ENCODE measurements around the gene YJU2. TPM values are rescaled to one million over a fixed set of nuclear protein-coding genes. Genes with fewer than 3 reads are reported as not detected.

Gene YJU2
- total RNA-seq, 4 donors from 2014 or later = 23.4 to 33.6 (median 28.3) TPM

DNA sequence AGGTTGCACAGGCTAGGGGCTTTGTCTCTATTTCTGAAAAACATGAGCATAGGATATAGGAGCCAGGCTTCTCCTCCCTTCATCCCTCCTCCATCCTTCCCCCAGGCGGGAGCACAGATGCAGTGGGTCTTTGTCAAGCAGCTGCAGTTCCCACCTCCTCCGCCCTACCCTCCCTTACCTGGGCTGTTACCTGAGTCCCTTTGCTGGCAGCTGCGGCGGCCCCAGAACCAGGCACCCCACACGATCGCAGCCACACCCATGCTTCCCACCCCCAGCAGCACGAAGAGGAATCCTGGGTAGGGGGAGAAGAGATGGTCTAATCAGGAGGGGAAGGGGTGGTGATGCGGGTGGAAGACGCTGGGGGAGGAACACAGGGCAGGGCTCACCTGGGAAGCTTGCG lies 47.5 kb downstream of the YJU2 start:
- DNase-seq (ENCODE audit: low spot score in 2 of 2) = no peak
- intact Hi-C loops (cut with DNase I; ENCODE audit: low total_unique reads) = no loop called here
- WGBS, 2 donors = 46 to 47% methylated on average over 10 of the region's 10 CpGs
- H3K4me3 ChIP-seq (ENCODE audit: low read depth, poor library complexity, severe bottlenecking) = no peak overlapping the region
- TF ChIP-seq, protein P1, sequence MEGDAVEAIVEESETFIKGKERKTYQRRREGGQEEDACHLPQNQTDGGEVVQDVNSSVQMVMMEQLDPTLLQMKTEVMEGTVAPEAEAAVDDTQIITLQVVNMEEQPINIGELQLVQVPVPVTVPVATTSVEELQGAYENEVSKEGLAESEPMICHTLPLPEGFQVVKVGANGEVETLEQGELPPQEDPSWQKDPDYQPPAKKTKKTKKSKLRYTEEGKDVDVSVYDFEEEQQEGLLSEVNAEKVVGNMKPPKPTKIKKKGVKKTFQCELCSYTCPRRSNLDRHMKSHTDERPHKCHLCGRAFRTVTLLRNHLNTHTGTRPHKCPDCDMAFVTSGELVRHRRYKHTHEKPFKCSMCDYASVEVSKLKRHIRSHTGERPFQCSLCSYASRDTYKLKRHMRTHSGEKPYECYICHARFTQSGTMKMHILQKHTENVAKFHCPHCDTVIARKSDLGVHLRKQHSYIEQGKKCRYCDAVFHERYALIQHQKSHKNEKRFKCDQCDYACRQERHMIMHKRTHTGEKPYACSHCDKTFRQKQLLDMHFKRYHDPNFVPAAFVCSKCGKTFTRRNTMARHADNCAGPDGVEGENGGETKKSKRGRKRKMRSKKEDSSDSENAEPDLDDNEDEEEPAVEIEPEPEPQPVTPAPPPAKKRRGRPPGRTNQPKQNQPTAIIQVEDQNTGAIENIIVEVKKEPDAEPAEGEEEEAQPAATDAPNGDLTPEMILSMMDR (IDR thresholded peaks at IDR 0.05) = no peak
- no peak for TF ChIP-seq POLR2A (IDR thresholded peaks at IDR 0.05)

DNA sequence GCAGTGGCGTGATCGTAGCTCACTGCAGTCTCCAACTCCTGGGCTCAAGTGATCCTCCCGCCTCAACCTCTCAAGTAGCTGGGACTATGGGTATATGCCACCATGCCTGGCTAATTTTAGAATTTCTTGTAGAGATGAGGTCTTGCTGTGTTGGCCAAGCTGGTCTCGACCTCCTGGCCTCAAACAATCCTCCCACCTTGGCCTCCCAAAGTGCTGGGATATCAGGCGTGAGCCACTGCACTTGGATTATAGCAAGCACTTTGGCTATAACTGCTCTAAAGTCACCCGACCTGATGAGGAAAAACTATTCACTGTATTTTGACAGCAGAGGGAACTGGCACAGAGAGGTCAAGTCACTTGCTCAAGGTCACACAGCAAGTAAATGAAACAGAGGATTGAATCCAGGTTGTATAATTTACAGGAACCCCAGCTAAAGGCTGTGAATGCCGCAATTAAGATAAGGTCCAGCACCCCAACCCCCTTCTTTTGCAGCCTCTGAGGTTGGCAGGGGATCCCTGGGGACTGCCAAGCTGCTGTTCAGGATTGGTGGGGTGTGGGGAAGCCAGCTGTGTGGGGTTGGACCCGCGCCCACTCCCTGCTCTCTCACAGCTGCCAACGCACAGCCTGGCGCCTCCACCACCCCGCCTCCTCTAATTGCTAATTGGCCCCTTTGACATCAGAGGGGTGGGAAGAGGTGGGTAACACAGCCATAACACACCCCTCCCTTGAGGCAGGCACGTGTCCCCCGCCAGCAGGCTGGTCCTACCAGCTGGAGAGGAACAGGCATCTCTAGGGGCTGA lies 49.3 kb downstream of the YJU2 start:
- no peak for DNase-seq (ENCODE audit: low spot score in 2 of 2)
- 30 to 46% methylated on average over 14 of the region's 14 CpGs for WGBS, 2 donors
- intact Hi-C loops (cut with DNase I; ENCODE audit: low total_unique reads) = no loop called here

DNA sequence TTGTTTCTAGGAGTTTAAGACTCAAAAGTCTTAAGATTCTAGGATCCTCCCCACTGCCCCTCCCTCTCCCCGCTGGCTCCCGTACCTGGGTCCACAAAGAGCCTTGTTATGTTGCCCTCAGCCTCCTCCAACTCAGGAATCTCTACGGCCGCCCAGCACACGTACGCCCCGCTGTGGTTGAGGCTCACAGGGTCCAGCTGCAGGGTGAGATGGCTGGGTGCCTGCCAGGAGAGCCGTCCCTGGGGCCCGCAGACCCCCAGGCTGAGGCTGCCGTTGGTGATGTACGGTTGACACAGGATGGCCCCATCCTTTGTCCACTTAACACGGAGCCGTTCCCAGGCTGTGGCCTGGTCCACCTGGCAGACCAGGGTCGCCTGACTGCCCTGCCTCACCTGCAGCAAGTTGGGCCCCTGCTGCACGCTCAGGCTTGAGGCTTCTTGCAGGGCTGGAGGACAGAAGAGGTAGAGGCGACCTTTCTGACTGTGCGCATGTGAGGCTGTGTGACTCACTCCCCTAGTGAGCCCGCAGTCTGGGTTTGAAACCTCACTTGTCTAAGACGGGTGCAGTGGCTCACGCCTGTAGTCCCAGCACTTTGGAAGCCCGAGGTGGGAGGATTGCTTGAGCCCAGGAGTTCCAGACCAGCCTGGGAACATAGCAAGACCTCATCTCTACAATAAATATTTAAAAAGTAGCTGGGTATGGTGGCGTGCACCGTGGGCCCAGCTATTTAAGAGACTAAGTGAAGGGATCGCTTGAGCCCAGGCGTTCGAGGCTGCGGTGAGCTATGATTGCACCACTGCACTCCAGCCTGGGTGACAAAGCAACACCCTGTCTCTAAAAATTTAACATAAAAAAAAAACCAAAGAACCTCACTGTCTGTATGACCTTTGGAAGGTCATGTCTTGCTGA lies 51.3 kb downstream of the YJU2 start:
- TF ChIP-seq, protein P1 (IDR thresholded peaks at IDR 0.05) = no peak
- no peak for TF ChIP-seq POLR2A (IDR thresholded peaks at IDR 0.05)
- WGBS, 2 donors = 74 to 76% methylated on average over 24 to 26 of the region's 27 CpGs
- intact Hi-C loops (cut with DNase I; ENCODE audit: low total_unique reads) = no loop called here
- no peak for DNase-seq (ENCODE audit: low spot score in 2 of 2)
- no peak overlapping the region for H3K4me3 ChIP-seq (ENCODE audit: low read depth, poor library complexity, severe bottlenecking)

More for the DNA sequence above, 49.3 kb downstream of the YJU2 start:
- H3K4me3 ChIP-seq (ENCODE audit: low read depth, poor library complexity, severe bottlenecking) = no peak overlapping the region
- no peak for TF ChIP-seq POLR2A (IDR thresholded peaks at IDR 0.05)
- TF ChIP-seq, protein P1 (IDR thresholded peaks at IDR 0.05) = no peak

DNA sequence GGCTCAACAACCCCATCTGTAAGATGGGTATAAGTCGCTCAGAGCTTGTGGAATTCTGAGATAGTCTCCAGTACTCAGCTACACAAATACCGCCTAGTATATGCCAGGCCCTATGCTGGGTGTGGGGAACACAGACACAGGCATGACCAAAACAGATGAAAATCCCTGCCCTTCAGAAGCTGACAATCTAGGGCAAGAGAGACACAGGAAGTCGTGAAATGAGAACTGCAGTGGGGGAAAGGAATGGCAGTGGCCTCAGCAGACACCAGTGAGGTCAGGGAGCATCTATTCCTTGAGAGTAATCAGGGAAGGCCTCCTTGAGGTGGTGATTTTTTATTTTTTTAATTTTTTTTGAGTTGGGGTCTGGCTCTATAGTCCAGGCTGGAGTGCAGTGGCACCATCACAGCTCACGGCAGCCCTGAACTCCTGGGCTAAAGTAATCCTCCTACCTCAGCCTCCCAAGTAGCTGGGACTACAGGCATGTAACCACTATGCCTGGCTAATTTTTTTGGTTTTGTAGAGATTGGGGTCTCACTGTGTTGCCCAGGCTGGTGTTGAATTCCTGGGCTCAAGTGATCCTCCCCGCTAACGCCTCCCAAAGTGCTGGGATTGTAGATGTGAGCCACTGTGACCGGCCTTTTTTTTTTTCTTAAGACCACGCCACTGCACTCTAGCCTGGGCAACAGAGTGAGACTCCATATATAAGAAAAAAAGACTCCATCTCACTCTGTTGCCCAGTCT lies 52.1 kb downstream of the YJU2 start:
- intact Hi-C loops (cut with DNase I; ENCODE audit: low total_unique reads) = no loop called here
- 77 to 94% methylated on average over 7 to 8 of the region's 8 CpGs for WGBS, 2 donors
- TF ChIP-seq, protein P1 (IDR thresholded peaks at IDR 0.05) = no peak
- TF ChIP-seq POLR2A (IDR thresholded peaks at IDR 0.05) = no peak
- no peak overlapping the region for H3K4me3 ChIP-seq (ENCODE audit: low read depth, poor library complexity, severe bottlenecking)
- no peak for DNase-seq (ENCODE audit: low spot score in 2 of 2)

DNA sequence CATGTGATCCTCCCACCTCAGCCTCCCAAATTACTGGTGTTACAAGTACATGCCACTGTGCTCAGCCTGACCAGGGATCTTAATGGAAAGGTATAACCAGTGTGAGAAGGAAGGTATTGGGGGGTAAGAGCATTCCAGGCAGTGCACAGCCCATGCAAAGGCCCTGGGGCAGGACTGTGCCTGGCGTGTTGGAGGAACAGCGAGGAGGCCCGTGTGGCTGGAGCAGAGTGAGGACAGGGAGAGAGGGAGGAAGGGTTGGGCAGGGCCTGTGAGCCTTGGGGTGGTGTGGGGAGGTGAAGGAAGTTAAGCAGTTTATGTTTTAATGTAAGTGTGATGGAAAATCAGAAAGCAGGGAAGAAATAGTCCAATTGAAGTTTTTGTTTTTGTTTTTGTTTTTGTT lies 53.7 kb downstream of the YJU2 start:
- intact Hi-C loops (cut with DNase I; ENCODE audit: low total_unique reads) = no loop called here
- no peak for DNase-seq (ENCODE audit: low spot score in 2 of 2)
- 87 to 89% methylated on average over 3 of the region's 3 CpGs for WGBS, 2 donors

More for the DNA sequence above, 53.7 kb downstream of the YJU2 start:
- TF ChIP-seq POLR2A (IDR thresholded peaks at IDR 0.05) = no peak
- TF ChIP-seq, protein P1 (IDR thresholded peaks at IDR 0.05) = no peak
- H3K4me3 ChIP-seq (ENCODE audit: low read depth, poor library complexity, severe bottlenecking) = no peak overlapping the region

Measured in lower leg skin (tissue), 4 donors.